ENCODE measurements around the gene ALKBH2.

GRCh38 chr12:109065154-109065852 is 28.0 kb downstream of the ALKBH2 start:
- TF ChIP-seq CTCF (IDR thresholded peaks at IDR 0.05): no peak
- no peak for TF ChIP-seq POLR2A (IDR thresholded peaks at IDR 0.05)

Data from lower leg skin (tissue), 3 donors.